ENCODE results near the gene ADD3. TPM values are rescaled to one million over a fixed set of nuclear protein-coding genes. Genes with fewer than 3 reads are reported as not detected.

The ADD3 gene
- total RNA-seq, 1 experiment from 2014 or later: 57.8 TPM

DNA sequence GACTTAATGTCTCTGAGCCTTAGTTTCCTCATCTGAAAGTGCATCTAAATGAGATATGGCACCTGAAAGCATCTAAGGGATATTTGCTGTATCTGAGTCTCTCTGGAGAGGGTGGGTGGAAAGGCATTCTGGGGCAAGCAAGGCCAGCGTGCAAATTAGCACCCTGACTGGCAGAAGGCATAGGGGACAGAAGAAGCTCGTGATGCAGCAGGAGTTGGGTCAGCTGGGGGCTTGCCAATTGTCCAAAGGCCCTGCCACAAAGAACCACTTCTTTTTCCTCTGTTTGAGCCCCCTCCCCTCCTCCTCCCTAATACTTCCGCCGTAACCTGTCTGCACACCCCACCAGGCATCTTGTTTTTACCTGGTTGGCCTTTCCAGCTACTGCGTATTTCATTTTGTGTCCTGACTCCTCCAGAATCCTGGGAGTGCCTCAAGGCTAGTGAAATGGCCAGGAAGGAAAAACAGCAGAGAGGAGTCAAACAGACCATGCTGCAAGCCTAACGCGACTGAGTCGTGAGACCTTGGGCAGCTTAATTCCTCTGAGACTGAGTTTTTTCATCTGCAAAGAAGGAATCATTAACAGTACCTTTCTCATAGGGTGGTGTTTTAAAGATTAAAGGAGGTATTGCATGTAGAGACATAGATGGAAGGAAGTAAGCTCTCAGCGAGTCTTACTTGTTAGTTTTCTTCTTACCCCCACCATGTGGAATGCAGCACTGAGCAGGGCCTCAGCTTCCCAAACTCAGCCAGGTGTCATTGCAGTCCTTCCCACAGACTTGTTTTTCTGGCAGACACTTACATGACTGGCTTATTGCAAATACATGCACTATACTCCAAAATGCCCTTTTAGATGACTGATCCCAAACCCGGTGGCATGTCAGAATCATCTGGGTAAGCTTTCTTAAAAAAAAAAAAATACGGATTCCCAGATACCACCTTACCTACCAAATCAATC is 150.5 kb downstream of the ADD3 start:
- no peaks in the 10 kb centered on the region for H3K4me1 ChIP-seq
- H3K27me3 ChIP-seq: no peaks in the 10 kb centered on the region; the same call in 1 of the 2 replicates
- no peaks in the 10 kb centered on the region for H3K9me3 ChIP-seq (replicated peaks)
- no peak overlapping the region for H3K27ac ChIP-seq
- no peaks in the 10 kb centered on the region for H3K36me3 ChIP-seq
- DNase-seq: no peak
- H3K4me3 ChIP-seq: no peak overlapping the region

GRCh38 chr10:110160081-110160480 is 152.3 kb downstream of the ADD3 start:
- H3K27ac ChIP-seq: no peak overlapping the region
- H3K27me3 ChIP-seq: no peaks in the 10 kb centered on the region; the same call in 1 of the 2 replicates
- H3K9me3 ChIP-seq (replicated peaks): no peaks in the 10 kb centered on the region

GRCh38 chr10:110160522-110160921 is 152.7 kb downstream of the ADD3 start:
- no peaks in the 10 kb centered on the region for H3K4me1 ChIP-seq
- H3K27ac ChIP-seq: no peak overlapping the region
- no peaks in the 10 kb centered on the region for H3K9me3 ChIP-seq (replicated peaks)
- H3K36me3 ChIP-seq: no peaks in the 10 kb centered on the region
- H3K27me3 ChIP-seq: no peaks in the 10 kb centered on the region; the same call in 1 of the 2 replicates
- H3K4me3 ChIP-seq: no peak overlapping the region
- DNase-seq: no peak

More at GRCh38 chr10:110160081-110160480, 152.3 kb downstream of the ADD3 start:
- no peaks in the 10 kb centered on the region for H3K36me3 ChIP-seq
- DNase-seq: no peak
- no peak overlapping the region for H3K4me3 ChIP-seq
- H3K4me1 ChIP-seq: no peaks in the 10 kb centered on the region

DNA sequence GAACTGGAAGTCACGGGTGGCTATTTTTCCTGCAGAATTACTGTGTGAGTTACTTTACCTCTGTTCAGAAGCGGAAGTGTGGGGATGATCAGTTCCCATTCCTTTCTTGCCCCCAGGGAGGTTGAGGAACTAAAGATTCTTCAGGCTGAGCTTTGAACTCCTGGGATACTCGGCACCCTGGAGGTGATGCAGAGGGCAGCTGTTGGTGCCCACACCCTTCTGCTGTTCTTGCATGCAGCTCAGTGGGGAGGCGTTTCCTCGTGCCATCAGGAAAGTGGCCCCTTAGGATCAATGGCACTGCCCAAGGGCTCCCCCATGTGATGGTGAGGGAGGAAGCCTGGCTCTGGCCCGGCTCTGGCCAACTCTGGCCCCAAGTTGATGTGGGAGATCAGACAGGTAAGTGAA is 155.0 kb downstream of the ADD3 start:
- Histone ChIP-seq H3K27me3 (no peaks in the 10 kb centered on the region; the same call in 1 of the 2 replicates), H3K36me3 (no peaks in the 10 kb centered on the region), H3K4me1 (no peaks in the 10 kb centered on the region), H3K9me3 (replicated peaks) (no peaks in the 10 kb centered on the region), H3K27ac (no peak overlapping the region), H3K4me3 (no peak overlapping the region)
- DNase-seq: no peak

DNA sequence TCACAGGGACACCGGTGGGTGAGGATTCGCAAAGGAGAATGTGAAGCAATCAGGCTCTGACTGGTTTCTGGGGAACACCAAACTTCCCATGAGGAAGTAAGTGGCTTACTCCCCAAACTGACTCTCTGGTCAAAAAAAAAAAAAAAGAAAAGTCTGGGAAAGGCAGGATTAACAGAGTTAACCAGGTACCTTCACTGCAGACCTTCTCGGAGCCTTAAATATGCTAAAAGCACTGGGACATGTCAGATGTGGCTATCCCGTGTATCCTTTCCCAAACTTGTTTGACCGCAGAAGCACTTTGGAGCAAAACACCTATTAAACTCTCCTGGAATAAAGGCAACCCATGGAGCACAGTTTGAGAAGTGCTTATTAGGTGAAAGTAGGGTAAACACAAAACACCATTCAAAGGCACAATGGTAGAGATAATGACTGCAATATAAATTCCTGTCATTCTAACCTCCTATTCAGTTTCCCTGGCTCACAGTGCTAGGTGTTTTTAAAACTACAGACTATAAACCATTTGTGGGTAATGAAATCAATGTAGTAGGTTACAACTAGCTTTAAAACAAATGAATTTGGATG is 155.5 kb downstream of the ADD3 start:
- Histone ChIP-seq H3K4me3 (no peak overlapping the region), H3K36me3 (no peaks in the 10 kb centered on the region), H3K27me3 (no peaks in the 10 kb centered on the region; the same call in 1 of the 2 replicates), H3K27ac (no peak overlapping the region), H3K4me1 (0 out of 2 replicates have a peak, but pooled peaks cover 1% of the 10 kb centered on the region), H3K9me3 (replicated peaks) (no peaks in the 10 kb centered on the region)
- DNase-seq: no peak

- no peaks in the 10 kb centered on the region; the same call in 1 of the 2 replicates for H3K27me3 ChIP-seq
- no peaks in the 10 kb centered on the region for H3K36me3 ChIP-seq
- DNase-seq: no peak
- H3K4me1 ChIP-seq: peaks cover 3% of the 10 kb centered on the region; the same call in 1 of the 2 replicates
- H3K9me3 ChIP-seq (replicated peaks): no peaks in the 10 kb centered on the region
- no peak overlapping the region for H3K4me3 ChIP-seq
- no peak overlapping the region for H3K27ac ChIP-seq
Observed at GRCh38 chr10:110163841-110164240, 156.1 kb downstream of the ADD3 start.

- Histone ChIP-seq H3K4me3 (no peak overlapping the region), H3K27me3 (peaks cover 9% of the 10 kb centered on the region), H3K36me3 (no peaks in the 10 kb centered on the region), H3K9me3 (replicated peaks) (no peaks in the 10 kb centered on the region), H3K27ac (no peak overlapping the region), H3K4me1 (peaks cover 11% of the 10 kb centered on the region; the same call in 1 of the 2 replicates)
- no peak for DNase-seq
Observed at GRCh38 chr10:110165239-110165638, 157.5 kb downstream of the ADD3 start.

GRCh38 chr10:110167149-110167548 is 159.4 kb downstream of the ADD3 start:
- Histone ChIP-seq H3K27ac (no peak overlapping the region), H3K4me1 (peaks cover 13% of the 10 kb centered on the region; the same call in 1 of the 2 replicates), H3K27me3 (peaks cover 9% of the 10 kb centered on the region), H3K9me3 (replicated peaks) (no peaks in the 10 kb centered on the region), H3K4me3 (no peak overlapping the region), H3K36me3 (no peaks in the 10 kb centered on the region)
- no peak for DNase-seq

GRCh38 chr10:110168601-110169481 is 161.1 kb downstream of the ADD3 start:
- no peak for DNase-seq
- no peaks in the 10 kb centered on the region for H3K9me3 ChIP-seq (replicated peaks)
- H3K27ac ChIP-seq: no peak overlapping the region
- peaks cover 13% of the 10 kb centered on the region; the same call in 1 of the 2 replicates for H3K4me1 ChIP-seq
- peaks cover 9% of the 10 kb centered on the region for H3K27me3 ChIP-seq
- H3K4me3 ChIP-seq: peak overlapping the region; percentile 8; the same call in 1 of the 2 replicates
- no peaks in the 10 kb centered on the region for H3K36me3 ChIP-seq

- H3K4me3 ChIP-seq: no peak overlapping the region
- no peaks in the 10 kb centered on the region for H3K9me3 ChIP-seq (replicated peaks)
- DNase-seq: no peak
- H3K27ac ChIP-seq: no peak overlapping the region
- peaks cover 13% of the 10 kb centered on the region; the same call in 1 of the 2 replicates for H3K4me1 ChIP-seq
- H3K36me3 ChIP-seq: no peaks in the 10 kb centered on the region
- peaks cover 9% of the 10 kb centered on the region for H3K27me3 ChIP-seq
Observed at GRCh38 chr10:110169586-110169985, 161.8 kb downstream of the ADD3 start.

GRCh38 chr10:110170142-110170971 is 162.6 kb downstream of the ADD3 start:
- peak; percentile 45 to 65 for DNase-seq
- Histone ChIP-seq H3K36me3 (no peaks in the 10 kb centered on the region), H3K4me1 (peaks cover 13% of the 10 kb centered on the region; the same call in 1 of the 2 replicates), H3K4me3 (no peak overlapping the region), H3K27me3 (peaks cover 9% of the 10 kb centered on the region), H3K27ac (no peak overlapping the region; the same call in 1 of the 2 replicates), H3K9me3 (replicated peaks) (no peaks in the 10 kb centered on the region)

GRCh38 chr10:110171032-110171431 is 163.2 kb downstream of the ADD3 start:
- H3K4me1 ChIP-seq: peaks cover 13% of the 10 kb centered on the region; the same call in 1 of the 2 replicates
- H3K4me3 ChIP-seq: no peak overlapping the region
- H3K27me3 ChIP-seq: peaks cover 9% of the 10 kb centered on the region
- no peaks in the 10 kb centered on the region for H3K9me3 ChIP-seq (replicated peaks)
- H3K36me3 ChIP-seq: no peaks in the 10 kb centered on the region
- H3K27ac ChIP-seq: no peak overlapping the region; the same call in 1 of the 2 replicates
- no peak for DNase-seq

DNA sequence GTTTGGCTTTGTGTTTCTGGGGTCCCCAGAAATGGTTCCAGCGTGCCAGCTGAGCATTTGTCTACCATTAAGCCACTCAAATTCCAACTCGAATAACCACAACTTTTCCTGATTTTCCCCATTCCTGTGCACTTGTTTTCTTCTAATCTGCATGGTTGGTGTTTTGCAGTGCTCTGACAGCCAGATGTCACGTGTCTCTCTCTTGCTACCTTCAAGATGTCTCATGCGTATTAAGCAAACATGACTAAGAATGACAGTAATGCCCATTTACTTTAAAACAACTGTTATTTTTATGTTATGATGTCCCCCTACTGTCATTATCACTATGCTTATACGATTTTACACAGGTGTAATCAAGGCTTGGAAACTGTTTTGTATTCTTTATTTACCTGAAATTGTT is 164.4 kb downstream of the ADD3 start:
- Histone ChIP-seq H3K4me3 (no peak overlapping the region), H3K36me3 (no peaks in the 10 kb centered on the region), H3K9me3 (replicated peaks) (no peaks in the 10 kb centered on the region), H3K4me1 (peaks cover 13% of the 10 kb centered on the region; the same call in 1 of the 2 replicates), H3K27ac (no peak overlapping the region), H3K27me3 (peaks cover 9% of the 10 kb centered on the region)
- DNase-seq: no peak

All from SJCRH30 (cell line).